GM12865 (cell line): Measurements from ENCODE around the gene PEF1.

Experiments
- DNase-seq: peaks from one replicate; pipeline ENCODE4 v3.0.0; 2010; ENCODE audit warnings: low read depth
- H3K4me3 ChIP-seq: 2 replicates; pipeline ENCODE4 v1.5.1; 2011; ENCODE audit warnings: mild to moderate bottlenecking, low read depth, low read length, control low read depth
- CTCF ChIP-seq: IDR thresholded peaks from 2 replicates; pipeline ENCODE4 v1.5.1; 2011; ENCODE audit warnings: low read length, control low read depth, low read depth, inconsistent platforms; ENCODE audit not compliant: insufficient read depth; ENCODE audit errors: missing control alignments

The PEF1 gene

GRCh38 chr1:31657972-31658510, 13.4 kb upstream of the PEF1 start:
- no peak for TF ChIP-seq CTCF
- H3K4me3 ChIP-seq = no peak overlapping the region
- no peak for DNase-seq

- no peak for DNase-seq
- TF ChIP-seq CTCF = no peak
- no peak overlapping the region for H3K4me3 ChIP-seq
Measured at GRCh38 chr1:31657020-31657804, 12.5 kb upstream of the PEF1 start.

- no peak overlapping the region for H3K4me3 ChIP-seq
- DNase-seq = no peak
- no peak for TF ChIP-seq CTCF
Measured at GRCh38 chr1:31655756-31656155, 11.1 kb upstream of the PEF1 start.

GRCh38 chr1:31655104-31655503, 10.4 kb upstream of the PEF1 start:
- no peak for TF ChIP-seq CTCF
- H3K4me3 ChIP-seq = no peak overlapping the region
- no peak for DNase-seq

GRCh38 chr1:31654474-31654776, 9.7 kb upstream of the PEF1 start:
- H3K4me3 ChIP-seq = no peak overlapping the region
- TF ChIP-seq CTCF = no peak
- no peak for DNase-seq

GRCh38 chr1:31653717-31654473, 9.2 kb upstream of the PEF1 start:
- TF ChIP-seq CTCF = no peak
- no peak overlapping the region for H3K4me3 ChIP-seq
- no peak for DNase-seq
